GM21381 (cell line): ENCODE data around the gene DCDC1.

ENCODE experiments used
- ATAC-seq: cut with Tn5 transposase; IDR thresholded peaks from one replicate; pipeline ENCODE4 v1.9.1; 2021; ENCODE audit warnings: mild to moderate bottlenecking, moderate library complexity; ENCODE audit not compliant: unreplicated experiment

Gene DCDC1

DNA sequence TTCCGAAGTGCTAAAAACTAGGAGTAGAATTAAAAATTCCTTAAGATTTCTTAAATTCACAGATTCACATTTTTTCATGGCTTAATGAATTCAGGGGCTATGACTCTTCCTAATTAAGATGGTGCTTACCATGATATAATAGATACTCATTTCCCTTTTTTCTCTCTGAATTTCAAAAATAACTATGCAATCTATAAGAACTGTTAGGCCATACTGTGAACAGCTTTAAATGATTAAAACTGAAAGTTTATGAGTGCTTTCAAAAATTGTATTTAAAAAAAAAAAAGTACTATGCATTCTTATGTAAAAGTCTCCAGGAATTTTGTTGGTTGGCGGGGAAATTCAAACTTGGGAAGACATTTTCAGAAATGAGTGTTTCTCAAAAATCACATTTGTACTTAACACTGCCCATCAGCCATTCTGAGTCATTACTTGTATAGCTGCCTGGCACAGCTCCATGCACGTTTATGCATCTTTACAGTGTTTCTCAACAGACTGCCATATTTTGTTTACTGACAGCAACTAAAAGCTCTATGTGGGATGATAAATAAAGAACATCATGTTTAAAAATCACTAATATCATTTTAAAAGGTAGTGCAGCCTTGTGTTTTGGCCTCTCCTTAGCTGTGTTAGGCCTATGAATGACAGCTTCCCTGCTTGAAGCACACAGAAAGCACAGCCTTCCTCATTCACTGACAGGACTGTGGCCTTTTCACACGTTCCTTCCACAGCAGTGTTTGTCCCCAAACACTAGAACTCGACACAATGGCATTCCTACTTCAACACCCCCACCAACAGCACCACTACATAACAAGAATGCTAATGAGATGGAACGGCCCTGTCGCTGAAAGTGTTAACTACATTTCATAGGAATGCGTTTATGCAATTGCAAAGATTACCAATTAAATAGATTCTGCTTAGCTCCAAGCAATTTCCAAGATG is 131.4 kb downstream of the DCDC1 start:
- ATAC-seq = no peak

DNA sequence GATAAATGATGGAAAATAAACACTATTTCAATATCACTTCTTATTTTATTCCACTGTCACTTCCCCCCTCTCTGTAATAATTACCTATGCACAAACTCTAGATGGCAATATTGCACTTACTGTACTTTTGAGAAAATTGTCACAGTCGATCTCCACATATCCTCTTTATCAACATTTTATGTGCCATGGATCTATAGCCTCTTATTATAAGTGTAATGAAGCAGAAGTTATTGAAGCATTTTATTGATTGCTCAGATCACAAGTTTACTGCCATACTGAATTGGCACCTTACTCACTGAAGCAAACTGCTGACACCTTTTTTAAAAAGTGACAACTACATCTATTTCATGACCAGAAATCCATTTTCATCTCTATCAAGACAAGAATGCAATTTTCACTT is 133.4 kb downstream of the DCDC1 start:
- ATAC-seq = no peak

GRCh38 chr11:31233425-31233824 is 136.1 kb downstream of the DCDC1 start:
- no peak for ATAC-seq

- no peak for ATAC-seq
These were observed 137.9 kb downstream of the DCDC1 start for GRCh38 chr11:31231601-31232000.

DNA sequence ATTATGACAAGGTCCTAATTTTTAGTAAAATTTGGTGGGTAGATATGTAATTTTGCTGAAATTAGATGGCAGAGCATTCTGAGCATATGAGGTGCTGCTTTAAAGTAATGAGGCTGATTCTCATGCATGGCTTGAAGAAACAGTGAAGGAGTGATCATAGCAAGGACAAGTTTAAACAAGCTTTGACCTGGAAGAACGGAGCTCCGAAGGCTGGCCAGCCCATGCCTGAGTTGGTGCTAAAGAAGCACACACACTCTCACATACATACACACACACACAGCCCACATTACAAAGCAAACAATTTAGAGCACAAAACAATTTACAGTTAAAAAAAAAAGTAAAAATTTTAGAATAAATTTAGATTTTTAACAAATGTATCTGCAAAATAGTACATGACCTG is 150.7 kb downstream of the DCDC1 start:
- ATAC-seq = no peak

DNA sequence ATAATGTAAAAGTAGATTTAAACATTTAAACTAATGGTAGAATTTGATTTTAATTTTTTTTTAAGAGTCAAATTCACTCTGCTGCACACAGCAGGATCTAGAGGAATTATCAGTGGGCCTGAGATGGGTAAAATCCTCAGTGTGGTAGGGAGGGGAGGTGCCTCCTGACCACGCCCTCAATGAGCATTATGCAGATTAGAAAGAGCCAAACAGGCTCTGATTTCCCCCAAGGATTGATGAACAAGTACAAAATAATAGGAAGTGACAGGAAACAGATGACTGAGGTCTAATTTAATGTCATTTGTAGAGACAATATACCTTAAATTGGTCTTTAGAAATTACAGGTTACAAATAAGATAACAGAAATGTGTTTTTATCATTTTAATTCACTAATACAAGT is 155.2 kb downstream of the DCDC1 start:
- no peak for ATAC-seq

DNA sequence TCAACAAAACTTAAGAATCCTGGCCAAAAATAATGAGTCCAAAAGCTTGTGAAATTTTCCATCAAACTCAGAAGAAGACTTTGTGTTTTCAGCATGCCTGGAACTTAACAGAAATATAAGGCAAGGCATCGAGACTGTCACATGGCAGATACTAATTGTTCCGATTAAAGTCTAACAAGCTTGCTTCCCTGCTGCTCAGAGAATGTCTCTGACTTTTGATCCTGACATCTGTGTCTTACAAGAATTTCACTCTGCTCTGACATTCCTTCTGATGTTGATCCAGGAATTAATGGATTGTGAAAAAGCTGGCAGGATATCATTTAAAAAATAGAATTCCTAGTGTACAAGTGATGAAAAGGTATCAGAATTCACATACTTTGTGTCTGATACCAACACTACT is 170.2 kb downstream of the DCDC1 start:
- ATAC-seq = no peak

DNA sequence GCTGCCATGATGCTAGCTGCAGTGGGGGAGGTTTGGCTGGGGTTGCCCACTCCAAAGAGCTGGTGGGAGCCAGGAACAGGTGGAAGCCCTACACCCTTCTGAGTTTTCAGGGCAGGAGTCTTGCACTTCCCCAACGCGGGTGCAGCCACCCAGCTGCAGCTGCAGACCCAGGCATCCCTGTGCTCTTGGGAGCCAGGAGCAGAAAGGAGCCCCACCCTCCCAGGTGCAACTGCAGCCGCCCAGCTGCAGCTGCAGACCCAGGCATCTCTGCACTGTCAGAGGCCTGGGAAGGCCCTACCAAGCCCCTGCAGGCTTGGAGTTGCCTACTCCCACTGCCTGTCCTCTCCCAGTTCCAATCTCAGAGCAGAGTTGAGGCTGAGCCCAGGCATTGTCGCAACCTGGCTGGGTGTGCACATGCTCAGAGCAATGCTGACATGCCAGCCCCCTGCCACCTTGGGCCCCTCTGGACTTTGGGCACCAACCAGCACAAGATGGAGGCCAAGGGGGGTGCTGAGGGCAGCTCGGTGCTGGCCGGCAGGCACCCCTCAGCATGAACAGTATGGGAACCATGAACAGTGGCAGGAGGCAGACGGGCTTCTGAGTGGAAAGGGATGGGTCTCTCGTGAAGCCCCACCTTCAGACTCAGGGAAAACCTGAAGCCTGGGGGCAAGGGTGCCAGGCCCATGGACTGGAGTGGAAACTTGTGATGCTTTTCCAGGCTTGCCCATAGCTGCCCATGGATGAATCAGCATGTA is 195.4 kb downstream of the DCDC1 start:
- no peak for ATAC-seq

DNA sequence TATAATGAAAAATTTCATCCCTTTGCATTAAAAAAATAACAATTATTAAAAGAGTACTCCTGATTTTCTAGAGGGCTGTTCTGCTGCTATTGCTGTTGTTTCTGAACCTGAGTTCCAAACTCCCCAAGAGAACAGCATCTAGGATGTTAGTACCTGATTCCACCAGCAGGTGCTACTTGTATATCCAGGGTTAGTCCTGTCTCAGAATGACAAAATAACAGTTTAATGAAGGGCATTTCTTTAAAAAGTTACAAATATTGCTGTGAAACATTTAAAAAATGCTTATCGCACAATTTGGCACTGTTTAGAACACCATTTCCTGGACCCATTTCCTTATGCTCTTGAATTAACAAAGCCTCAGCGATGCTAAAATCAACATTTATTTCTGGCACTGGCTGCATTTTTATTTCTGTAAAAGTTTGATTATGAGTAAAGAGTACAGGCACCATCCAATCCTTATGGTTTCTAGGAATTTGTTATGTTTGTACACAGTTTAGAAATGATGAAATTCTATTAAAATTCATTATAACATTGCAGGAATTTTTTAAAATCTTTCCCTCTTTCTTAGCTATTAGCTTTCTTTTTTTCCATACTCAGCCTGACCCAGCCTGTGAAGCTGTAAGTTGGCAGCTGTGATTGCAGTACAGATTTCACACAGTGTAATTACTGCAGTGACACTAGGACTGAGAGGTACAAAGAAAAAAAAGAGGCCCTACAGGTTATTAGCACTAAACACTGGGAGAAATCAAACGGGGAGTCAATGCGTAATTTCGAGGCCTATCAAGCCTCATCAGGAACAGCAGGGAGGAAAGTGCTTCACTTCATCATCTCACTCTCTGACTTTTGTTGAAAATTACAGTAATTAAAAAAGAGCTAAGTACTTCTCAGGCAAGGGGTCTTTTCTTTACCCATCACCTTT is 208.8 kb downstream of the DCDC1 start:
- ATAC-seq = no peak

DNA sequence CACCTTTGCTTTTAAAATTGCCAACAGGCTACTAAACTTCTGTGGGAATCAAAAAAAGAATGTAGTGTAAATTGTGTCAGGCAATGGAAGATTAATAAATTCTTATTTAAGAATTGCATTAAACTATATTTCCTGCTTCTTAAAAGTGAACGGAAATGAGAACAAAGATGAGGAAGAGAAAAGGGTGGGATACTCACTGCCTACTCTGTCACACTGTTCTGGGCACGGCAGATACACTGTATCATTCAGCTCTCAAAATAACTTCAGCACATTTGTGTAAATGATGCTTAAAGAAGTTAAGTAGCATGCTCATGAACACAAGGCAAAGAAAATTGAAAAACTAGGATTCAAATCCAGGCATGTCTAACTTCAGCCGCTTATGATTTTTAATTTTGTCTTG is 218.7 kb downstream of the DCDC1 start:
- no peak for ATAC-seq

GRCh38 chr11:31150011-31150410 is 219.5 kb downstream of the DCDC1 start:
- no peak for ATAC-seq

DNA sequence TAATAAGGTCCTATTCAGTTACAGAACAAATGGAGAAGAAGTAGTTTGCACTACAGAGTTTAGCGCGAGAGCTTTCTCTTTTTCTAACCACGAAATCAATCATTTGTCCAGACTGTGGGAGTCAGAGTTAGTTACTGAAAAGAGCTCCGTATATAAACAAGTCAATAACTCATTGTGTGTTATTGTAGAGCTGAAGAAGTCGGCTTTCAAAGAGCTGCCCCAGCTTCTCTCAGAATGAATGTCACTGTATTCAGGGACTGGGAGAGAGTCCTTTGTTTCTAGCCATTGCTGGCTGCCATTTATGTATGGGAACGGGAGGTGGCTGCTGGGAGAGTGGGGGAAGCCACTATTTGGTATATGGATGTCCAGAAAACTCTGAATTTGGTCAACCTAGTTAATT is 227.8 kb downstream of the DCDC1 start:
- ATAC-seq = no peak

- ATAC-seq = no peak
These were observed 230.1 kb downstream of the DCDC1 start for GRCh38 chr11:31139479-31139878.

- ATAC-seq = no peak
These were observed 236.8 kb downstream of the DCDC1 start for GRCh38 chr11:31132531-31133421.

GRCh38 chr11:31131760-31132159 is 237.8 kb downstream of the DCDC1 start:
- ATAC-seq = no peak

GRCh38 chr11:31127290-31127689 is 242.2 kb downstream of the DCDC1 start:
- no peak for ATAC-seq

- ATAC-seq = no peak
These were observed 249.1 kb downstream of the DCDC1 start for GRCh38 chr11:31120428-31120827.

GRCh38 chr11:31118566-31118965 is 251.0 kb downstream of the DCDC1 start:
- ATAC-seq = no peak

GRCh38 chr11:31117038-31117437 is 252.5 kb downstream of the DCDC1 start:
- ATAC-seq = no peak

DNA sequence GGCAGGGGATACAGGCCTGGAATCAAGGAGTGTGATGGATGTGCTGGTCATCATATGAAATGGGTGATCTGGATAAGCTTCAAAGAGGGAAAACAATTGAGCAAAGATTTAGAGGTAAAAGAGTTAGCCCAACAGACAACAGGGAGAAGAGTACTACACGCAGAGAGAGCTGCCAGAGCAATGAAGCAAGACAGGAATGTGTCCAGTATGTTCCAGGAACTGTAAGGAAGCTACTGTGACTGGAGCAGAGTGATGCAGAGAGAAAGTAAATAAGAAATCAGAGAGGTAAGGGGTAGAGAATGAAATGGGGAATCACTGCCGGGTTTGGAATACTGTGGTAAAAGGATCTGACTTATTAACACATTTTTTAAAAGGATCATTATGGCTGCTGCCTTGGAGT is 255.1 kb downstream of the DCDC1 start:
- no peak for ATAC-seq
